Right lobe of liver (tissue), 6 donors: ENCODE results near the gene FLNC. TPM values are rescaled to one million over a fixed set of nuclear protein-coding genes. Genes with fewer than 3 reads are reported as not detected.

Experiments
- ATAC-seq, 4 donors: fragments of 200-7000 bp; cut with Tn5 transposase; one replicate each; pipeline ENCODE4 v1.9.1; 2020; ENCODE audit warnings: mild to moderate bottlenecking in 4 of 4, moderate library complexity in 4 of 4
- DNase-seq, 3 donors: peaks; one replicate each; pipeline ENCODE4 v3.0.0-alpha.2; 2020
- H3K27ac ChIP-seq, 3 donors: fragments of 200-600 bp; one replicate each; pipeline ENCODE4 v1.8.0; 2022
- H3K27me3 ChIP-seq, 2 donors: fragments of 200-600 bp; one replicate each; pipeline ENCODE4 v1.8.0; 2022
- H3K36me3 ChIP-seq, 4 donors: fragments of 200-600 bp; sonication (generic) in 1 of 4; one replicate each; pipeline versions ENCODE4 v1.5.1 to v1.8.0; 2017 to 2022; ENCODE audit warnings: control low read depth in 1 of 4
- H3K4me1 ChIP-seq, 4 donors: fragments of 200-600 bp; sonication (generic) in 1 of 4; one replicate each; pipeline versions ENCODE4 v1.5.1 to v1.8.0; 2017 to 2022; ENCODE audit warnings: control low read depth in 1 of 4
- H3K4me3 ChIP-seq, 3 donors: fragments of 200-600 bp; one replicate each; pipeline ENCODE4 v1.8.0; 2022
- H3K9me3 ChIP-seq, 4 donors: fragments of 200-600 bp; sonication (generic) in 1 of 4; one replicate each; pipeline versions ENCODE4 v1.5.1 to v1.8.0; 2017 to 2022; ENCODE audit warnings: control low read depth in 1 of 4
- POLR2A ChIP-seq: fragments of 450-650 bp; IDR thresholded peaks from one replicate; pipeline ENCODE4 v1.6.1; 2017; ENCODE audit warnings: antibody characterized with exemption, mild to moderate bottlenecking
- WGBS: methylation state at CpG from one replicate; pipeline ENCODE4 v1.1.6; 2018; ENCODE audit warnings: low coverage, low lambda C conversion rate; ENCODE audit not compliant: insufficient coverage; ENCODE audit errors: missing lambda C conversion rate; 5-methylcytosine and 5-hydroxymethylcytosine counted together
- intact Hi-C, 2 donors: fragments of 100-400 bp; cut with DNase I; formaldehyde crosslinking; loops; one replicate each; pipeline versions ENCODE4 v1.11.2 to v1.14.1; 2022
- total RNA-seq, 6 experiments: library from RNA; depleted of rRNA in 2 of 6; stranded (reverse); fragments of >200 nt in 2 of 6; fragmentation: NEBNext Ultra II Directional in 3 of 6; extraction: Animal tissue kit (Norgen Biotek cat#: 25700) in 3 of 6; gene quantifications; one replicate each; pipeline versions ENCODE4 v1.1.0 to v1.2.4, GENCODE V29; 2016 to 2023
- TF ChIP-seq, protein P1 (sequence below), 4 donors: fragments of 200-600 bp in 3 of 4; fragments of 450-650 bp in 1 of 4; IDR thresholded peaks; one replicate each; pipeline versions ENCODE4 v1.5.1 to v1.8.0; 2016 to 2022; ENCODE audit warnings: antibody characterized with exemption in 4 of 4, mild to moderate bottlenecking in 2 of 4
- donor health status: DM: no; HTN: yes; CAD: no.
- donor health status: DM: no; HTN: no; CAD: no.
- donor health status: DM: no; HTN: no; CAD: no.
- donor health status: DM: no; HTN: yes; CAD: no.
- donor health status: DM: no; HTN: yes; CAD: no.

FLNC gene
- total RNA-seq, 6 experiments from 2014 or later: 0.27 to 5.1 (median 0.74) TPM

GRCh38 chr7:128899392-128899791 lies 69.2 kb downstream of the FLNC start:
- ATAC-seq: peak; percentile 14 to 52 (median 43)
- intact Hi-C loops: no loop called here
- H3K36me3 ChIP-seq: no peaks in the 10 kb centered on the region
- H3K27me3 ChIP-seq: no peaks in the 10 kb centered on the region
- peaks cover 0 to 19% (median 9%) of the 10 kb centered on the region in 4 donors for H3K4me1 ChIP-seq
- peak overlapping the region in 2 of 3 donors; percentile 88 to 90 for H3K27ac ChIP-seq
- no peak for DNase-seq
- TF ChIP-seq, protein P1, sequence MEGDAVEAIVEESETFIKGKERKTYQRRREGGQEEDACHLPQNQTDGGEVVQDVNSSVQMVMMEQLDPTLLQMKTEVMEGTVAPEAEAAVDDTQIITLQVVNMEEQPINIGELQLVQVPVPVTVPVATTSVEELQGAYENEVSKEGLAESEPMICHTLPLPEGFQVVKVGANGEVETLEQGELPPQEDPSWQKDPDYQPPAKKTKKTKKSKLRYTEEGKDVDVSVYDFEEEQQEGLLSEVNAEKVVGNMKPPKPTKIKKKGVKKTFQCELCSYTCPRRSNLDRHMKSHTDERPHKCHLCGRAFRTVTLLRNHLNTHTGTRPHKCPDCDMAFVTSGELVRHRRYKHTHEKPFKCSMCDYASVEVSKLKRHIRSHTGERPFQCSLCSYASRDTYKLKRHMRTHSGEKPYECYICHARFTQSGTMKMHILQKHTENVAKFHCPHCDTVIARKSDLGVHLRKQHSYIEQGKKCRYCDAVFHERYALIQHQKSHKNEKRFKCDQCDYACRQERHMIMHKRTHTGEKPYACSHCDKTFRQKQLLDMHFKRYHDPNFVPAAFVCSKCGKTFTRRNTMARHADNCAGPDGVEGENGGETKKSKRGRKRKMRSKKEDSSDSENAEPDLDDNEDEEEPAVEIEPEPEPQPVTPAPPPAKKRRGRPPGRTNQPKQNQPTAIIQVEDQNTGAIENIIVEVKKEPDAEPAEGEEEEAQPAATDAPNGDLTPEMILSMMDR (IDR thresholded peaks at IDR 0.05): no peak
- TF ChIP-seq POLR2A: no peak
- no peaks in the 10 kb centered on the region for H3K9me3 ChIP-seq
- H3K4me3 ChIP-seq: no peak overlapping the region

- ATAC-seq (peak; percentile 67 to 75 (median 71)), DNase-seq (no peak)
- no peaks in the 10 kb centered on the region for H3K36me3 ChIP-seq
- H3K9me3 ChIP-seq: no peaks in the 10 kb centered on the region
- H3K4me3 ChIP-seq: no peak overlapping the region
- H3K27ac ChIP-seq: peak overlapping the region; percentile 28 to 90 (median 88)
- no peaks in the 10 kb centered on the region for H3K27me3 ChIP-seq
- H3K4me1 ChIP-seq: peaks cover 0 to 19% (median 9%) of the 10 kb centered on the region in 4 donors
- TF ChIP-seq POLR2A: no peak
- TF ChIP-seq, protein P1 (IDR thresholded peaks at IDR 0.05): no peak
- intact Hi-C loops: no loop called here
- 27% methylated on average over 1 of the region's 1 CpG for WGBS
These were observed 70.0 kb downstream of the FLNC start for GRCh38 chr7:128900237-128900636.

DNA sequence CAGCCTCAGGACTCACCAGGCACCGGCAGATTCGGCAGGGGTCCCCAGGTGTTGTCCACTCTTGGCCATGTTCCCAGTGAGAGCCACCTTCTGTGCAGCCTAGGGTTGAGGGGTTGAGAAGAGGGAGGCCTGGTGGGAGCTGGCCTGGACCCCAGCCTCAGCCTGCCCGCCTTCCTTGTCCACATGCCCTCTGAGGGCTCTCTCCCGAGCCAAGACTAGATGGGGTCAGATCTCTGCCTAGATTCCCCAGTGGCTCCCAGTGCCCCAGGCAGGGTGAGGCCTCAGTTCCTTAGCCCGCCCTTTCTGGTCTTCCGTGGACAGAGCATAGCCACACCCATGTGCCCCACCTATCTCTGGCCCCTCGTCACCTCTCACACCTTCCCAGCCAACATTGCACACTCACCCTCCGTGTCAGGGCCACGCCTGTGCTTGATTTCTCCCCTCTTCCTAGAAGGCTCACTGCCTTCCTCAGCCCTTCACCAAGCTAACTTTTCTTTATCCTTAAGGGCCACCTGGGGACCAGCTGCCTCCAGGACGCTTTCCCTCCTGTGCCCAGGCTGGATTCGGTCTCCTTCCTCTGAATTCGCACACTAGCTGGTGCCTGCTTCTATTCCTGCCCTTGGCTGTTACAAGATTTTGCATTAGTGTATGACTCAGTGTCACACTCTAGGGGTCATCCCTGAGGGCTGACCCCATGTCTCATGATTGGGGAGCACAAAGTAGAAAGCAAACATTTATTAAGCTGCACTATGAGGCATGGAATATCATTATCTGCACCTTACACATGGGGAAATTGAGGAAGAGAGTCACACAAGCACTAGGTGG lies 72.8 kb downstream of the FLNC start:
- H3K27ac ChIP-seq: no peak overlapping the region
- H3K9me3 ChIP-seq: no peaks in the 10 kb centered on the region
- H3K4me3 ChIP-seq: no peak overlapping the region
- 76% methylated on average over 7 of the region's 12 CpGs for WGBS
- no peaks in the 10 kb centered on the region for H3K27me3 ChIP-seq
- peaks cover 0 to 19% (median 9%) of the 10 kb centered on the region in 4 donors for H3K4me1 ChIP-seq
- TF ChIP-seq, protein P1 (IDR thresholded peaks at IDR 0.05): no peak
- TF ChIP-seq POLR2A: no peak
- DNase-seq: peak in 1 of 3 donors; percentile 44
- intact Hi-C loops: no loop called here
- peak in 1 of 4 donors; percentile 2 for ATAC-seq
- H3K36me3 ChIP-seq: no peaks in the 10 kb centered on the region

DNA sequence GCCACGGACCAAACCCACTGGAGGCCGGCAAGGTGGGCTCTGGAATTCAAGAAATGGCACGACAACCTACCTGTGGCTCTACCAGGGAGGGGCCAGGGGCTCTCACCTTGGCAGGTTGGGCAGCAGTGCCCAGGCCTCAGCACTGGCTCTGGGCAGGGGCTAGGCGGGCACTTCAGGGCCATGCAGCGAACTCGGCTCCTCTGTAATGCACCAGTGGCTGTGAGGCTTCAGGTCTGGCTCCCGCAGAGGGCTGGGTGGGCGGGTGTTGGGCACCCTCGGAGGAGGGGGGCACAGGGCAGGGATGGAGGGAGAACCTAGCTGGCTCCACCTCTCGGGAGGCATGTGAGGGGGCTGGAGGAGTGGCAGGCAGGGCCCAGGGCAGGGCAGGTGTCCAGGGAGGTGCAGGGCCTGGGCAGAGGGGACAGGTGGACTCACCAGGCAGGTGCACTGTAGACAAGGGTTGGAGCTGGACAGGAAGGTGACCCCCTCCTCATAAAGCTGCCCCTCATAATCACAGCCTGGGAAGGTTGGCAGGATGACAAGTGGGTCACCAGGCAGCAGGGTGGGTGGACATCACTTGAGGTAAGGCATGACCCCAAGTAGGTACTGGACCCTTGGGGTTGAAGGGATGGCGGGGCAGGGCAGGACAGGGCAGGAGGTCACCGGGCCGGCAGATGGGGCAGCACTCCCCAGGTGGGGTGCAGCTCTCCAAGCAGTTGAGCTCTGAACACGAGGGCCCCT lies 73.6 kb downstream of the FLNC start:
- no peaks in the 10 kb centered on the region for H3K27me3 ChIP-seq
- 20% methylated on average over 2 of the region's 14 CpGs for WGBS
- H3K27ac ChIP-seq: no peak overlapping the region
- intact Hi-C loops: no loop called here
- no peaks in the 10 kb centered on the region for H3K9me3 ChIP-seq
- DNase-seq: peak in 1 of 3 donors; percentile 54
- TF ChIP-seq, protein P1 (IDR thresholded peaks at IDR 0.05): no peak
- no peak for TF ChIP-seq POLR2A
- no peaks in the 10 kb centered on the region for H3K36me3 ChIP-seq
- no peak for ATAC-seq
- peaks cover 0 to 18% (median 9%) of the 10 kb centered on the region in 4 donors for H3K4me1 ChIP-seq
- no peak overlapping the region for H3K4me3 ChIP-seq
